Measurements from ENCODE around the gene DPYD.

DNA sequence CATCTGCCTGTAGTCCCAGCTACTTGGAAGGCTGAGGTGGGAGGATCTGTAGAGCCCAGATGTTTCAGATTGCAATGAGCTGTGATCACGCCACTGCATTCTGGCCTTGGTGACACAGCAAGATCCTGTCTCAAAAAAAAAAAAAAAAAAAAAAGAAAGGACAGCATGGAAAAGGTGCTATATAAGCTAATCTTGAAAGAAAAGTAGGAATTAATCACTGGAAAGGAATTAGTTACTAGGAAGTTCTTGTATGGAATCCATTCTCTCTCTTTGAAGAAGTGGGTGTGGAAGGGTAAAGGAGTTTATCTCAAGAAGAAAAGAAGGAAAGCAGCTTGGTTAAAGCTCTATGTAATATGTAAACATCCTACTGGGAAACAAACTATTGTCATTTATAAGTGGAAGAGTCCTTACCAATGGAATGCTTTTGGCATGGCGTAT lies 339.2 kb downstream of the DPYD start:
- TF ChIP-seq, protein P1, sequence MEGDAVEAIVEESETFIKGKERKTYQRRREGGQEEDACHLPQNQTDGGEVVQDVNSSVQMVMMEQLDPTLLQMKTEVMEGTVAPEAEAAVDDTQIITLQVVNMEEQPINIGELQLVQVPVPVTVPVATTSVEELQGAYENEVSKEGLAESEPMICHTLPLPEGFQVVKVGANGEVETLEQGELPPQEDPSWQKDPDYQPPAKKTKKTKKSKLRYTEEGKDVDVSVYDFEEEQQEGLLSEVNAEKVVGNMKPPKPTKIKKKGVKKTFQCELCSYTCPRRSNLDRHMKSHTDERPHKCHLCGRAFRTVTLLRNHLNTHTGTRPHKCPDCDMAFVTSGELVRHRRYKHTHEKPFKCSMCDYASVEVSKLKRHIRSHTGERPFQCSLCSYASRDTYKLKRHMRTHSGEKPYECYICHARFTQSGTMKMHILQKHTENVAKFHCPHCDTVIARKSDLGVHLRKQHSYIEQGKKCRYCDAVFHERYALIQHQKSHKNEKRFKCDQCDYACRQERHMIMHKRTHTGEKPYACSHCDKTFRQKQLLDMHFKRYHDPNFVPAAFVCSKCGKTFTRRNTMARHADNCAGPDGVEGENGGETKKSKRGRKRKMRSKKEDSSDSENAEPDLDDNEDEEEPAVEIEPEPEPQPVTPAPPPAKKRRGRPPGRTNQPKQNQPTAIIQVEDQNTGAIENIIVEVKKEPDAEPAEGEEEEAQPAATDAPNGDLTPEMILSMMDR (IDR thresholded peaks at IDR 0.05) = no peak
- no peak for TF ChIP-seq POLR2A (IDR thresholded peaks at IDR 0.05)
- TF ChIP-seq POLR2AphosphoS5 (IDR thresholded peaks at IDR 0.05) = no peak
- no peak for TF ChIP-seq EP300 (IDR thresholded peaks at IDR 0.05)

All from sigmoid colon (tissue), 4 donors.